ENCODE results near the gene HSPA4.

GRCh38 chr5:133050521-133050920 is 1.3 kb upstream of the HSPA4 start:
- TF ChIP-seq CTCF (conservative IDR thresholded peaks at IDR 0.05; ENCODE audit: low read depth, low read length), result no peak
- no peak for TF ChIP-seq RFX5 (IDR thresholded peaks at IDR 0.05; ENCODE audit: low read depth, low read length)
- TF ChIP-seq POLR2A (IDR thresholded peaks at IDR 0.05; ENCODE audit: low read depth, low read length), result no peak
- no peak for TF ChIP-seq BHLHE40 (IDR thresholded peaks at IDR 0.05; ENCODE audit: low read depth, low read length)
